Activated CD8-positive, alpha-beta memory T cell treated with anti-CD3 and anti-CD28 coated beads for 4 hours (primary cell): Measurements from ENCODE around the gene CACNA1B.
"Not testable (repeated sequence)": the region's sequence is repeated elsewhere in the genome, so short reads cannot be mapped to it uniquely, and the experiment has no call there.

Experiments
- DNase-seq, 2 donors: peaks; one replicate each; pipeline ENCODE4 v3.0.0-alpha.2; 2020; ENCODE audit warnings: low read depth in 2 of 2

Gene CACNA1B

DNA sequence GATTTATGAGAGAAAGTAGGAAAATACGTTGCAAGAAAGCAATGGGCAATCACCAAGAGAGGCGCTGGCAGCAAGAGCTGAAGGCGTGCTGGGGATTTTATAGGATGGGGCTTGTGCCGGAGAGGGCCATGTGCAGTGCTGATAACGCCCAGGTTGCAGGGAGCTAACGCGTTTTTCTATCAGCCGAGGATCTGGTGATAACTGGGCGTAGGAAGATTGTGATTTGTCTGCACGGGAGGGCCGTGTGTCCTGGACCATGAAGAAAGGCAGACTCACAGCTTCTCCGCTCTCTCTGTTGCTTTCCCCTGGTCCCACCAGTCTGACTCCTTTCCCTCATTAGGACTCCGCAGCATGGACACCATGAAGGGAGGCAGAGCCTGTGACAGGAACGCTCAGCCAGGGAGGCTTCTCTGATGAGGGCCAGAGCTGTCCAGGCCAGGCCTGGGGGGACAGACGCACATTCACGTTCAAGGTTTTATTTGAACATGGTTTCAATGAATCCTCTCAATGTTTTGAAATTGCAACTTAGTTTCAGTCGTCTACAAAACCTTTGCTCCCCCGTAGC, 11.9 kb upstream of the CACNA1B start:
- DNase-seq: no peak

DNA sequence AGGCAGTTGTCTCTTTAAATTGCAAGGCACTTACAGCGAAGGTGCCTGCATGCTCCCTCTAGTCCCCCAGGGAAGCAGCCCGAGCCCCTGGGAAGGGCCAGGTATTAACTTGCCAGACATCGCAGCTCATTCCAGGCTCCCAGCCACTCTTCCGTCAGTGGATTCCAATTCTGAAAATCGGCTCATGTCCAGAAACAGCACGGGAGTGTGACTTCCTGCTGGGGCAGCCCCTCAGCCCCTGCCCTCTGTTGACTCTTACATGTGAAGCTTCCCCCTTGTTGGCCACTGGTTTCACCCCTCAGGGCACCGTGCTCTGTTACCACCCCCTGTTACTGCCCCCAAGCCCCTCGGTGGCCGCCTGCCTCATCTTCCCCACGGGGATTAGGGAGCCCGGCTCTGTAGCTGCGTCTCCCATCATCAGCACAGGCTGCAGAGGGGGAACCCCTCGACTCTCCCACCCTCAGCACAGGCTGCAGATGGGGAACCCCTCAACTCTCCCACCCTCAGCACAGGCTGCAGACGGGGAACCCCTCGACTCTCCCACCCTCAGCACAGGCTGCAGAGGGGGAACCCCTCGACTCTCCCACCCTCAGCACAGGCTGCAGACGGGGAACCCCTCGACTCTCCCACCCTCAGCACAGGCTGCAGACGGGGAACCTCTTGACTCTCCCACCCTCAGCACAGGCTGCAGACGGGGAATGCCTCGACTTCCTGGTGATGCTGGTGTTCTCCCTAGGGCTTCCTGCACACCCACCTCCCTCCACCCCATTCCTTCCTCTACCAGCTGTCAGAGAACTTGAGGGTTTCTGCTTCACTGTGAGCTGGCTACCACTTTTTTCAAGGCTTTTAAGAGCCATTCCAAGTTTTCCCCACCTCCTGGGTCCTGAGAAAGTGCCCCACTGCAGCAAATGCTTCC, 11.1 kb upstream of the CACNA1B start:
- no peak for DNase-seq

DNA sequence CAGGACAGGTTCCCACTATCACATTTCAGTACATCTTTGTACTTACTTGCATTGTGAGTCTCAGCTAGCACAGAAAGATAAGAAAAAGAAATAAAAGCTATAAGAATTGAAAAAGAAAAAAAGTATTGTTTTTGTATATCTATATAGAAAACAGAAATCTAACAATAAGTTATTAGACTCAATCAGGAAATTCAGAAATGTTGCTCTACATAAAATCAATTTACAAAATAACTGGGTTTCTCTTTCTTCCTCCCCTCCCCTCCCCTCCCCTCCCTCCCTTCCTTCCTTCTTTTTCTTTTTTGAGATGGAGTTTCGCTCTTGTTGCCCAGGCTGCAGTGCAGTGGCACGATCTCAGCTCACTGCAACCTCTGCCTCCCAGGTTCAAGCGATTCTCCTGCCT, 7.2 kb upstream of the CACNA1B start:
- no peak for DNase-seq

DNA sequence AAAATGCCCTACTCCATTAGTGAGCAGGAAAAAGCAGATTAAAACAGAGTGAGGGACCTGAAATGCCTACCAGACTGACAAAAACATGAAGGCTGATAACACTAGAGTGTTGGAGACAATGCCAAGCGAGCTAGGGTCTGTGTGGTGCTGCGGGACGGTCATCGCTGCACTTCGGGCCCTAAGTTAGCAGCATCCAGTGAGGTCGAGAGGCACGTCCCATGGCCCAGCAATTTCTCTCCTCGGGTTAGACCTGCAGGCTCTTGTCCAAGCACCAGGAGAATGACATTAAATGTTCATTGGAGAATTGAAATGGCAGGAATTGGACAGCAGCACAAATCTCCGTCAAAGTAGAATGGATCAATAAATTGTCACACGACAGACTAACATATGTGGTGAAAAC, 5.3 kb upstream of the CACNA1B start:
- DNase-seq: no peak

DNA sequence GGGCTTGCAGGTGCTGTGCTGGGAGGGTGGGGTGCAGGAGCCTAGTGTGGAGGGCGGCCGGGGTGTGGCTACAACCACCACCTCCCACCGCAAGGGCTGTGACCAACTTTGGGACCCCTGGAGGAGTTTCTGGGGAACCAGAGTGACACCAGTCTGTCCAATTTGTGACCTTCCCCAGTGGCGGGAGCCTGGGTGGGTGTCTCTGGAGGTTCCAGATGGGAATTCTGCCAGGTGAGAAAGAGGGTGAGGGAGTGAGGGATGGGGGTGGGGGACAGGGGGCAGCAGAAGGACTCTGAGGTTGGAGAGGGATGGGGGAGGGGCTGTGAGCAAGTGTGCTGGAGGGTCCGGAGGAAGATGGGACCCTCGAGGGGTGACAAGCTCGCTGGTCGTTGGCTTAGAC, 4.2 kb upstream of the CACNA1B start:
- DNase-seq: no peak

DNA sequence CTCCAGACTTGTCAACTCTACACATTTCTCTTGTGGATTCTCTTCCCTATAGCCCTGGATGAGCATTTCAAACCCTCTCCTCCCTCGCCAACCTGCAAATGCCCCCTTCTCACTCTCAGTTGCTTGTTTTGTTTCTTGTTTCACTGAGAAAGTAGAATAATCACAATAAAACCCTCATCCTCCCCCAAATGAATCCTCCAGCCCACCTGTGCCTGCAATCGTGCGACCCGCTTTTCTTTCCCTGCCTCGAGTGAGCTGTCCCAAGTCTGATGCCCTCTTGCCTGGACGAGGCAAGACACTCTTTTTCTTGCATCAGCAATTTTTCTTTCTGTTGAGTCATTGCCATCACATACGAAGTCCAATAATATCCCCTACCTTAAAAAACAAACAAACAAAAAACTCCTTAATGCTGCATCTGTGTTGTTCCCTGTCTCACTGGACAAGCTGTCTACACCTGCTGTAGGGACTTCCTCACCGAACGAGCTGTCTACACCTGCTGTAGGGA, 3.7 kb upstream of the CACNA1B start:
- DNase-seq: no peak

DNA sequence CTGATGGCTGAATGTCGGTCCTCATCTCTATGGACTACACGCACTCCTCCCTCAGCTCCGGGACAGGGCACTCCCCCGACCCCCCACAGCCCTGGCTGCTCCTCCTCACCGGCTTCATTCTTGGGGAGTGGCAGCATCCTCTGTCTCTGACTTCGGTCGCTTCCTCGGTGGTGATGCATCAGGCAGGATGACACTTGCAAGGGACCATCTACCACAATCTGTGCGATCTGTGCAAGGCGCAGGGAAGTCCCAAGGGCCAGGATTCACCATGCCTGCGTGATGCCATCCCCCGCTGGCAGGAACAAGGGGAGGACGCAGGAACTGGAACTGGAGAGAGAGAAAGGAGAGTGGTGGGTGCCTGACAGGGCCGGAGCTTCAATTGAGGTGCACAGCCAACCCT, 2.2 kb upstream of the CACNA1B start:
- DNase-seq: no peak

DNA sequence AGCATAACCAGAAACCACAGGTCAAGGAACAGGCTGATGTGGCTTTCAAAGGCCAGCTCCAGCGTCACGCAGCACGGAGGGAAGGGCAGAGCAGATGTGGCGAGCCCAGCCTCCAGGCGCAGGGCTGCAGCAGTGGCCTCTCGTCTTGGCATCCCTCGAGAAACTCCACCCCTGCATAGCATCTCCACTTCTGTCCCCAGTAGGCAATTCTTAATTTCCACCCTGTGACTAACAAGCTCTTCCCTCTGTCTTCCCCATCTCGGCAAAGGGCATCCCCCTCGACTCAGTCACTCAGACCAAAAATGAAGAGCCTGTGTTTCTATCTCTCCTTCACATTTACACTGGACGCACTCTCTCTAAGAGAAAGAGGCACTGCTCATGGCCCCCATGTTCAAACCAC, 1.7 kb upstream of the CACNA1B start:
- no peak for DNase-seq

DNA sequence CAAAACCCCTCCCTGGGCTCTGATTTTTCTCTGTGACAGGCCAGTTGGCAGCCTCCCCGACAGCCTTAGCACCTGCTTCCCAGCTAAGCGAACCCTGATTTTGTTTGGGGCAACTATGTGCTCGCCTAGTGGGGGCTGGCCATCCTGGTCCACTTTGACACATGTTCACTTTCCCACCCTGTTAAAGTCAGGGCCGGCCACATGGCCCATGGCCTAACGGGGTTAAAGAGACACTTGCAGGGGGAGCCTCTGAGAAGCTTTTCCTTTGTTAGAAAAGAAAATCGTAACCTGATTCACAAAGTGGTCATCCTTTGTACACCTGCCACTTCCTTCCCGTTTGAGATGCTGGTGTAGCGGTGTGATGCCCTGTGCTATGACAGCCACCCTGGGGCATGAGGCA, 1.3 kb upstream of the CACNA1B start:
- no peak for DNase-seq

DNA sequence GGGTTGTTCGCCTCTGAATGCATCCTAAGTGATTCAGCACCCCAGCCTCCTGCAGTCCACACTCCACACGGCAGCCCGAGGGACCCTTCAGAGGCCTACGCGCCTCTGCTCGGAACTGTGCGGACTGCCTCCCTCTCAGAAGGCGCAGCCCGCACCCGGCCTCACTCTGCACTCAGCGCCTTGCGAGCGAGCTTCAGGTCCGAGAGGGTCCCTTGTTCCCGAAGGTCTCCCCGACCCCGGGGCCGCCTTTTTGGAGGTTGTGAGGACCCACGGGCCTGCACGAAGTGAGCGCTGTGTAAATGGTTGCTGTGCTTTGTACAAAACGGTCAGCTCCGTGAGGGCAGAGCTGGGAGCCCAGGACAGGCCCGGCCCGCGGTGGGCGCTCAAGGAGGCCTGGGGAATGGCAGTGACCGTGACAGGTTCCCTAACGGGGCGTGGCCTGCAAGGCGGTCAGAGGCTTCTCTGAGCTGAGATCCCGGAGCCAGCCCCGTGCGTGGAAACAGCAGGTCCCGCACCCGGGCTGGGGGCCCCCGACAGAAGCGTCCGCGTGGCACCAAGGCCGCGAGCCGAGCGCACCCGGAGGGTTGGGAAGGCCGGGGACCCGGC, 698 bp upstream of the CACNA1B start:
- DNase-seq: no peak

DNA sequence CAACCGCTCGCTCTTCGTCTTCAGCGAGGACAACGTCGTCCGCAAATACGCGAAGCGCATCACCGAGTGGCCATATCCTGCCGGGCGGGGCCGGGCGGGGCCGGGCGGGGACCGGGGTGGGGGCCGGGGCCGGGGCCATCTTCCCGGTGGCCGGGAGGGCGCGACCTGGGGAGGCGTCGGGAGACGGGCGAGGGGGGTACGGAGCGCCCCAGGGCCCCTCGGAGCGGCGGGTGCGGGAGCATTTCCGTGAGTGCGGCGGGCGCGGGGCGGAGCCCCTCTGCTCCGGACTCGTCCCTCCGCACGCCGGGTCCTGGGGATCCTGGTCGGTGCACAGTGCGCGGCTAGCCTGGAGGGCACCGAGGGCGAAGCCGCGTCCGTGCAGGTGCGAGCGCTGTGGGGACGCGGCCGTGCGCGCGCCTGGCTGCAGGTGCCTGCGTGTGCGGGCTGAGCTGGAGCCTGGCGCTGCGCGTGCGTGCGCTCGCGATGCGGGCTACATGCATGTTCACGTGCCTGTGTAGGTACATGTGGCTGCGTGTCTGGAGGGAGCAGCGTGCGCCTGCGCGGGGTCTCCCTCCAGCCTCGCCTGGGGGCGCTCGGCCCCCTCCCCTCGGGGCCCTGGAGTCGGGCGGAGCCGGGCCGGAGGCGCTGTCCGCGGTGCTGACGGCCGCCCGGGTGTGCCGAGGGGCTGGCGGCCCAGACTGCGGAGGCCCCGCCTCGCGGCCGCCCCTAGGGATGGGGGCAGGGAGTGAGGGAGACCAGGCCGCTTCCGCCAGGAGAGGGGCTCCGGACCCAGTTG, 762 bp downstream of the CACNA1B start:
- no peak for DNase-seq

DNA sequence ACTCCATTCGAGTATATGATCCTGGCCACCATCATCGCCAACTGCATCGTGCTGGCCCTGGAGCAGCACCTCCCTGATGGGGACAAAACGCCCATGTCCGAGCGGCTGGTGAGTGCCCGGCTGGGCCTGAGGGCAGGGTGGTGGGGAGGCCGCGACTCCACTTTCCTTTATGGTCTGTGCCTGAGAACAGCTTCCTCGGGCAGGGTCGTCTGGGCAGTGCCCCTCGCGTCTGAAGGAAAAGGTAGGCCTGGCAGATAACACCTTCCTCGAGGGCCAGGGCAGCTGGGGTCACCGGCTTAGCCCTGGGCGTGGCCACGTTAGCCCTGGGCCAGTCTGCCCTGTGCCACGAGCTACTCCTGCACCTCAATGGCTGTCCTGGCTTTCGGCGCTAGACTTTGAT, 1.5 kb downstream of the CACNA1B start:
- no peak for DNase-seq

DNA sequence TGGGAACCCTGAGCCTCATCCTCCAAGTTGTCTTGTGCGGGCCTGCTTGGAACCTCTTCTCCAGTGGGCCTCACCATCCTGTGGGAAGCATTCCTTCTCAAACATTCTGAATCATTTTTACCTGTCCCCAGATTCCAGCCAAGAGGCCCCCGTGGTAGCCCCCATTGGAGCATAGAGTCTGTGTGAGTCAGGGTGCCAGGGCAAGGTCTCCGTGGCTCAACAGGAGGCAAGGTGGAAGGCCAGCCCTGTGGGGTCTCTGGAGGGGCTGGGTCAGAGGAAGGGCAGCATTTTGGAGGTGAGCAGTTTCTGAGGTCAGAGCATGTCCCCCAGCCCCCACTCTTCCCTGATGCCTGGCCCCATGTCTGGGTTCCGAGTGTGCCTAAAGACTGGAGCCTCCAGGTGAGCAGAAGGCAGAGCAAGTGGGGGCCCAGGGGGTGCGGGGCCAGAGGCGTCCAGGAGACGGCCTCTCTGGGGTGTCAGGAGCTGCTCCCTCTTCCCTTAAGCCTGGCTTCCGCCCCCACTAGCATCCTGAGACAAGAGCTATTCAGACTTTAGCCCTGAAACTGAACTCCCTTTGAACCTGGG, 2.1 kb downstream of the CACNA1B start:
- DNase-seq: no peak

DNA sequence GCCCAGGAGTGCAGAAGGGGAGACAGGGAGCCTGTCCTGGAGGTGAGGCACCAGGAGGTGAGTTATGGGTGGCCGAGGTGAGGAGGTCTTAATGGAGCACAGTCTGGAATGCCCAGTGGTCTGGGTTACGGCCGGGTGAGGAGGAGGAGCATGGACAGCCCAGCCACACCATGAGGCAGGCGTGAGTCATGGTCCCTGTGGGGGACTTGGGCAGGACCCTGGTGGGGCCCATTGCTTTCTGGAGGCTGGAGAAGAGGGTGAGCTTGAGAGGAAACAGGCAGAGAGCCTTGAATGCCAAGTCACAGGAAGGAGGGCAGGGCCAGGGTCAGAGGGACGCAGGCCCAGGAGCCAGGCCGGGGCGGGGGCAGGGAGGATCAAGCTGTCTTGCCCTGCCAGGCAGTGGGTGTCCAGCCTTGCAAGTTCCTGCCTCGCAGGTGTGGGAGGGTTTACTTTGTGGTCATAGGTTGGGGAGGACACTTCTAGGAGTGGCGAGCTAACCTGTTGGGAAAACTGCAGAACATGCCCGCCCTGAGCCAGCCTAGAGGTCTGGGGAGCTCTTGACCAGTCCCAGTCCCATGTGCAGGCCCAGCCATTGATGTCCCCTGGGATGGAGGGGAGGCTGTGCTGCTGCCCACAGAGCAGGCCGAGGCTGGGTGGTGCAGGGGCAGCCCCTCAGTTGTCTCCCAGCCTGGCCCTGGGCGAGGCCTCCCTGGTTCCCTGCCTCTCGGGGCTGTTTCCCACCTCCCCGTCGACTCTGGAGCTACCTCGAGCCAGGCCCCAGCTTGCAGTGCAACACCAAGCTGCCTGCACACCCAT, 2.8 kb downstream of the CACNA1B start:
- no peak for DNase-seq

DNA sequence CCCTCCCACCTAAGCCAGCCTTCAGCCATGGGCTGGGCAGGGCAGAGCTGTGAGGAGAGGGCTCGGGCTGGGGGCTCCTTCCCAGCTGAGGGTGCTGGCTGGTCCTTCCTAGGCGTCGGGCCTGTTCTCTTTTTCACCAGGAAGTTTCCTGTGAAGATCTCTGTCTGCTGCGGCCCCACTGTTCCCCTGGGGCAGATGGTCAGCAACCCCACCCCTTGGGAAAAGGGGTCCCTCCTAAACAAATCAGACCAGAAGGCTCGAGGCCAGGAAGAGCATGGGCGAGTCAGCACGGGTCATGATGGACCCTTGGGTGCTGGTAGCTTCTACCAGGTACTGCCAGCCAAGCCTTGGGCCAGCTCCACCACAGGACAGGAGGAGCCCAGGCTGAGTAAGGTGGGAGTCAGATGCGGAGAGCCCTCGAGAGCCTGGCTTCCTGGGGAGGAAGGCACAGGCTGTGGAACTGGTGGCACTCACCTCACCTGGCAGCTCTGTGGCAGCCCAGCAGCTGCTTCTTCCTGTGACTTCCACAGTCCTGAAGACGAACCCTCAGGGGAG, 3.5 kb downstream of the CACNA1B start:
- no peak for DNase-seq

DNA sequence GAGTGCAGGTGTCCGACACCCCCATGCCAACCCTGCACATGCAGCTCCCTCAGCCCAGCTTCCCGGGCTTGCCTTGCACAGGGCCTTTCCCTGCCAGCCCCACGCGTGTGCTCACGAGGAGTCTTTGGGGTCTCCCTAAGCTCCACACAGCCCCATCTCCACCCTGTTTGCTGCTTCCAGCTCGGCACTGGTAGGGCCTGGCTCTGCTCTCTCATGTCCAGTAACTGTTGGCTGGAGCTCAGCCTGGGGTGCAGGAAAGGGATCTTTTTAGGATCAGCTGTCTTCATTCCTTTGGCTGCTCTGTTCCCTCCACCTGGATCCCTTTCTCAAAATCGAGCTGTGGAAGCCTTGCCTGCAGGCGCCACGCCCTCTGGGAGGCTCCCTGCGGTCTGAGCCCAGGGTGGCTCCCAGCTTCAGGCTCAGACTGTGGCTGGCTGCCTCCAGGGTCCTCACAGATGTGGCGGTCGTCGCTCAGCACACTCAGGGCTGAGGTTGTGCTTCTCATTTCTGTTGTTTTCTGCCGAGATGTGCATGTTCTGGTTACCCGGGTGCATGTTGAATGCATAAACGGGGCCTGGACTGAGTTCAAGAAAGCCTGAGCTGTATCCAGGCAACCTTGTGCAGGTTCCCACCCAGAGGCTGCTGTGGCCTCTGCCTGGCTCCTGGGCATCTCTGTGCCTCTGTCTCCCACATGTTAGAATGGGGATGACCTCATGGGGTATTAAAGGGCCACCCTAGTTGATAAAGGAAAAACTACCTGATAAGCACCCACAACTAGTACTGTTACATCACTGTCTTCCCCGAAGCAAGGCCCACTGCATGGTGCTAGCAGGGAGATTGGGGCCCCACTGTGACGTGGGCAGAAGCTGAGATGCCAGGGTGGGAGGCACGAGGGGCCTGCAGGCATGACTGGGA, 4.3 kb downstream of the CACNA1B start:
- DNase-seq: no peak

DNA sequence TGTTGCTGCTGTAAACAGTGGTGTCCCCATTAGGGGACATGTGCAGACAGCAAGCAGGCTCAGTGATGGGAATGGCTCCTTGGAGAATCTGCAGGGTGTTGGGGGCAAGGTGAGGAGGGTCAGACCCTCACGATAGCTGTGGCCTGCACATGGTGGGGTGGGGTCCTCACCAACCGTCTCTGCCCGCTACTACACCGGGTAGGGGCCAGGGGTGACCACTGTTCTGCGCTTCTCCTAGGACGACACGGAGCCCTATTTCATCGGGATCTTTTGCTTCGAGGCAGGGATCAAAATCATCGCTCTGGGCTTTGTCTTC, 4.9 kb downstream of the CACNA1B start:
- no peak for DNase-seq

DNA sequence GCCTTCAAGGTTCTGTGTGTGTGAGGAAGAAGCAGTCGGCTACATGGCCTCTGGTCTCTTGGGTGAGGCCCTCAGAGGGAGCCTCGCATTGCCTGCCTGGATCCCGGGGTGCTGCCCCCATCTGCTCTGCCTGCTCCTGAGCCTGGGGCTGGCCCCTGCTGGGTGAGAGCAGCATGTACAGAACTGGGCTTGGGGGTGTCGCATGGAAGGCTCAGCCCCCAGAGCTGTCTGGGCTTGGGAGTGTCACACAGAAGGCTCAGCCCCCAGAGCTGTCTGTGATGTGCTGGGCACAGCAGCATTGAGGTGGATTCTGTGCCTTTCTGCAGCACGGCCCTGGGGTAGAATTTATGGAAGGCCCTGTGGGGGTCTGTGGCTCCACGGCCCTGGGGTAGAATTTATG, 6.4 kb downstream of the CACNA1B start:
- DNase-seq: not testable (repeated sequence)

DNA sequence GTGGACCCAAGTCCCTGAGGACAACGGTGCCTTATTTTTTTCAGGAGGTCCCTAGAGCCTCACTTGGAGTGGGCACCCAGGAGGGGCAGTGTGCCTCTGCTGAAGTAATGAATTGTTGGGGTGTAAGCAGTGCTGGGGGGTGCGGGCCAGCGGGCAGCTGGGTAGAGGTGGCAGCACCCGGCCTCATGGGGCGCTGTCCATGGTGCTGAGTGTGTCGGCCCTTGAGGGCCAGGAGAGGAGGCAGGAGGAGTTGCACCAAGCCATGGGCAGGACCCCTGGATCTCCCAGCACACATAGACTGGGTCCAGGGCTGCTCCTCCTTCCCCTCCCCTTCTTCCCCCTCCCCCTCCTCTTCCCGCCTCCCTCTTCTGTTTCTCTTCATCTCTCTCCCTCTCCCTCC, 7.0 kb downstream of the CACNA1B start:
- DNase-seq: not testable (repeated sequence)

DNA sequence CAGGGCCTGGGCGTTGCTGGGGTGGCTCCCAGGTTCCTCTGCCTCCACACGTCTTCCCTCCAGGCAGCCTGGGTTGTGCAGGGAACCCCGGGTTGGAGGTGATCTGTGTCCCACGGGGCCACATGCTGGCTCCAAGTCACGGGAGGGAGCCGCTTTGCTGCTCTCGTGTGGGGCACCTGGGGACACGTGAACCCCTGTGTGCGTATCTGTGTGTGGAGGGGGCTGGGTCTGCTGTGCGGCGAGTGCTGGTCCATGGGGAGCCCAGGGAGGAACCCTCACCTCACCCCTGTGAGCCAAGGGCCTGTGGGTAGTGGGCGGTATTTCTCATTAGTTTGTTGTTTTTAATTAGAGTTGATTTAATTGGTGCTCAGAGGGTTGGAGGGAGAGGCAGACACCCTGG, 7.5 kb downstream of the CACNA1B start:
- DNase-seq: not testable (repeated sequence)
